H9 (cell line): ENCODE data around the gene MYCBP2. TPM values are rescaled to one million over a fixed set of nuclear protein-coding genes. Genes with fewer than 3 reads are reported as not detected.
A peak's percentile ranks its signal among the peaks of the same experiment; 100 is the strongest.

Source experiments
- DNase-seq: peaks from one replicate; pipeline ENCODE4 v3.0.0-alpha.2; 2017
- H2AFZ ChIP-seq: one replicate; pipeline ENCODE4 v1.6.1; 2013; ENCODE audit warnings: mild to moderate bottlenecking, low read length, control low read depth, moderate library complexity
- H2AK5ac ChIP-seq: 2 replicates; pipeline ENCODE4 v1.6.1; 2013; ENCODE audit warnings: low read length, control low read depth, mixed read lengths; ENCODE audit not compliant: insufficient read length
- H2BK120ac ChIP-seq: one replicate; pipeline ENCODE4 v1.6.1; 2013; ENCODE audit warnings: low read depth, mild to moderate bottlenecking, low read length, control low read depth, inconsistent platforms; ENCODE audit not compliant: poor library complexity, severe bottlenecking
- H2BK12ac ChIP-seq: 2 replicates; pipeline ENCODE4 v1.6.1; 2013; ENCODE audit warnings: low read length, control low read depth, mixed read lengths, low read depth; ENCODE audit not compliant: insufficient read length
- H2BK15ac ChIP-seq: 2 replicates; pipeline ENCODE4 v1.6.1; 2013; ENCODE audit warnings: low read depth, low read length, control low read depth
- H2BK20ac ChIP-seq: one replicate; pipeline ENCODE4 v1.6.1; 2013; ENCODE audit warnings: low read depth, mild to moderate bottlenecking, low read length, control low read depth, inconsistent platforms; ENCODE audit not compliant: poor library complexity, severe bottlenecking
- H2BK5ac ChIP-seq: 2 replicates; pipeline ENCODE4 v1.6.1; 2013; ENCODE audit warnings: low read length, control low read depth, mixed read lengths; ENCODE audit not compliant: insufficient read length
- H3K14ac ChIP-seq: 2 replicates; pipeline ENCODE4 v1.6.1; 2013; ENCODE audit warnings: low read length, control low read depth; ENCODE audit not compliant: insufficient read depth
- H3K18ac ChIP-seq: 2 replicates; pipeline ENCODE4 v1.6.1; 2013; ENCODE audit warnings: low read depth, mild to moderate bottlenecking, mixed read lengths, low read length, control low read depth; ENCODE audit not compliant: insufficient read length
- H3K23ac ChIP-seq: 2 replicates; pipeline ENCODE4 v1.6.1; 2013; ENCODE audit warnings: low read length, control low read depth, mixed read lengths, low read depth; ENCODE audit not compliant: insufficient read length
- H3K23me2 ChIP-seq: 2 replicates; pipeline ENCODE4 v1.6.1; 2013; ENCODE audit warnings: low read depth, mild to moderate bottlenecking, mixed read lengths, low read length, control low read depth; ENCODE audit not compliant: insufficient read length, poor library complexity, severe bottlenecking
- H3K27ac ChIP-seq: 2 replicates; pipeline ENCODE4 v1.5.1; 2013; ENCODE audit warnings: low read length, control low read depth, mixed read lengths, low read depth; ENCODE audit not compliant: insufficient read length
- H3K27me3 ChIP-seq: 2 replicates; pipeline ENCODE4 v1.6.1; 2013; ENCODE audit warnings: low read length, control low read depth, inconsistent platforms; ENCODE audit not compliant: insufficient read depth
- H3K4ac ChIP-seq: 2 replicates; pipeline ENCODE4 v1.6.1; 2013; ENCODE audit warnings: low read depth, mild to moderate bottlenecking, control low read depth, inconsistent platforms, low read length, moderate library complexity
- H3K4me1 ChIP-seq: 2 replicates; pipeline ENCODE4 v1.6.1; 2013; ENCODE audit warnings: low read length, control low read depth, inconsistent platforms; ENCODE audit not compliant: insufficient read depth
- H3K4me2 ChIP-seq: 2 replicates; pipeline ENCODE4 v1.6.1; 2013; ENCODE audit warnings: low read length, control low read depth, mixed read lengths; ENCODE audit not compliant: insufficient read length, insufficient read depth
- H3K56ac ChIP-seq: 2 replicates; pipeline ENCODE4 v1.6.1; 2013; ENCODE audit warnings: low read depth, mild to moderate bottlenecking, mixed read lengths, low read length, control low read depth; ENCODE audit not compliant: insufficient read length
- H3K79me1 ChIP-seq: 2 replicates; pipeline ENCODE4 v1.6.1; 2013; ENCODE audit warnings: low read depth, mild to moderate bottlenecking, moderate library complexity, low read length, control low read depth, inconsistent platforms; ENCODE audit not compliant: insufficient read depth, poor library complexity, severe bottlenecking
- H3K79me2 ChIP-seq: 2 replicates; pipeline ENCODE4 v1.6.1; 2013; ENCODE audit warnings: low read length, control low read depth, inconsistent platforms; ENCODE audit not compliant: insufficient read depth
- H3K9ac ChIP-seq: 2 replicates; pipeline ENCODE4 v1.6.1; 2013; ENCODE audit warnings: low read length, control low read depth, mixed read lengths; ENCODE audit not compliant: insufficient read length; ENCODE audit errors: extremely low read depth
- H3K9me3 ChIP-seq: one replicate; pipeline ENCODE4 v1.6.1; 2013; ENCODE audit warnings: low read depth, low read length, inconsistent platforms; ENCODE audit not compliant: control insufficient read depth
- H3T11ph ChIP-seq: one replicate; pipeline ENCODE4 v1.6.1; 2013; ENCODE audit warnings: mild to moderate bottlenecking, low read length, control low read depth, inconsistent platforms
- H4K20me1 ChIP-seq: one replicate; pipeline ENCODE4 v1.6.1; 2013; ENCODE audit not compliant: control insufficient read depth, insufficient read length, insufficient read depth
- H4K5ac ChIP-seq: 2 replicates; pipeline ENCODE4 v1.6.1; 2013; ENCODE audit warnings: low read depth, mild to moderate bottlenecking, mixed read lengths, low read length, control low read depth; ENCODE audit not compliant: insufficient read length
- H4K8ac ChIP-seq: replicated peaks from 2 replicates; pipeline ENCODE4 v1.6.1; 2013; ENCODE audit warnings: low read length, control low read depth, mixed read lengths, low read depth; ENCODE audit not compliant: insufficient read length
- H4K91ac ChIP-seq: 2 replicates; pipeline ENCODE4 v1.6.1; 2013; ENCODE audit warnings: low read depth, mild to moderate bottlenecking, moderate library complexity, mixed read lengths, low read length, control low read depth; ENCODE audit not compliant: insufficient read length
- H3K27ac Mint-ChIP-seq, 3 experiments: 2 replicates in 2 of 3; 3 replicates in 1 of 3; pipeline ENCODE4 v1.8.0; 2020 to 2021; ENCODE audit warnings: mixed read lengths in 3 of 3, mild to moderate bottlenecking in 1 of 3, moderate library complexity in 1 of 3
- H3K27me3 Mint-ChIP-seq: 2 replicates; pipeline ENCODE4 v1.8.0; 2021; ENCODE audit warnings: low read depth, mild to moderate bottlenecking, moderate library complexity, mixed read lengths
- H3K36me3 Mint-ChIP-seq, 3 experiments: 2 replicates in 2 of 3; 3 replicates in 1 of 3; pipeline ENCODE4 v1.8.0; 2020 to 2021; ENCODE audit warnings: low read depth in 3 of 3, mixed read lengths in 3 of 3; ENCODE audit not compliant: insufficient read depth in 1 of 3
- H3K4me1 Mint-ChIP-seq, 2 experiments: 2 replicates each; pipeline ENCODE4 v1.8.0; 2020; ENCODE audit warnings: mixed read lengths in 2 of 2
- H3K4me3 Mint-ChIP-seq, 2 experiments: 2 replicates in 1 of 2; 3 replicates in 1 of 2; pipeline ENCODE4 v1.8.0; 2020 to 2021; ENCODE audit warnings: mild to moderate bottlenecking in 2 of 2, mixed read lengths in 2 of 2, moderate library complexity in 1 of 2
- H3K9me3 Mint-ChIP-seq, 2 experiments: 2 replicates in 1 of 2; 3 replicates in 1 of 2; pipeline ENCODE4 v1.8.0; 2020; ENCODE audit warnings: mild to moderate bottlenecking in 2 of 2, mixed read lengths in 2 of 2, moderate library complexity in 1 of 2
- WGBS: extraction: QIAGEN DNeasy Blood & Tissue Kit; methylation state at CpG from one replicate; pipeline ENCODE4 v1.1.7; 2013; ENCODE audit warnings: missing lambda C conversion rate, low lambda C conversion rate, mixed read lengths; ENCODE audit not compliant: insufficient read length; ENCODE audit errors: extremely low coverage; 5-methylcytosine and 5-hydroxymethylcytosine counted together
- total RNA-seq: library from RNA; stranded (reverse); gene quantifications from 2 replicates; pipeline ENCODE4 v1.2.1, GENCODE V29; 2021
- TF ChIP-seq, protein P1 (sequence below): fragments of 200-600 bp; sonication (generic); conservative IDR thresholded peaks from 3 replicates; pipeline ENCODE4 v1.8.0; 2021; ENCODE audit warnings: antibody characterized with exemption, mild to moderate bottlenecking

MYCBP2 gene
- total RNA-seq, 1 experiment from 2014 or later = 32.0 TPM

DNA sequence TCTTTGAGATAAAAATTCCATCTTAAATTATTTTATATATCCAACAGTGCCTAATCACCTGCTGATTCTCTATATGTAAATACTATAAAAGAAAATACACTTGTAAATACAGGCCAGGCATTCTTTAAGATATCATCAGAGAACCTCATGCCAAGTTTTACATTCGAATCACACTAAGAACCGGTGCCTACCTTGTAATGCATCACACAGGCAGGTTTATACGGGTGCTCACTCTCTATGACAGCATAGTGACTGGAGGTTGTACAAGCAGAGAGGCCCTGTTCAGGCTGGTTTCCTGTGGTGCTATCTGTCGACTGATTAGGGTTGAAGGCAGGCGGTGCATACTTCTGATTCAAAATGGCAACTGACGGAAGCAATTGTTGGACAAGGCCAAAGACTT is 158.7 kb downstream of the MYCBP2 start:
- no peaks in the 10 kb centered on the region for H3K23me2 ChIP-seq
- DNase-seq = no peak
- H3T11ph ChIP-seq = no peak overlapping the region
- no peak overlapping the region for H3K14ac ChIP-seq
- no peak overlapping the region for H2BK120ac ChIP-seq
- H3K23ac ChIP-seq = no peak overlapping the region
- H3K36me3 Mint-ChIP-seq = peaks cover 6 to 19% (median 18%) of the 10 kb centered on the region in 3 experiments; a peak in 5 of 7 replicates
- no peak overlapping the region for H4K5ac ChIP-seq
- H3K27me3 ChIP-seq = no peaks in the 10 kb centered on the region
- TF ChIP-seq, protein P1, sequence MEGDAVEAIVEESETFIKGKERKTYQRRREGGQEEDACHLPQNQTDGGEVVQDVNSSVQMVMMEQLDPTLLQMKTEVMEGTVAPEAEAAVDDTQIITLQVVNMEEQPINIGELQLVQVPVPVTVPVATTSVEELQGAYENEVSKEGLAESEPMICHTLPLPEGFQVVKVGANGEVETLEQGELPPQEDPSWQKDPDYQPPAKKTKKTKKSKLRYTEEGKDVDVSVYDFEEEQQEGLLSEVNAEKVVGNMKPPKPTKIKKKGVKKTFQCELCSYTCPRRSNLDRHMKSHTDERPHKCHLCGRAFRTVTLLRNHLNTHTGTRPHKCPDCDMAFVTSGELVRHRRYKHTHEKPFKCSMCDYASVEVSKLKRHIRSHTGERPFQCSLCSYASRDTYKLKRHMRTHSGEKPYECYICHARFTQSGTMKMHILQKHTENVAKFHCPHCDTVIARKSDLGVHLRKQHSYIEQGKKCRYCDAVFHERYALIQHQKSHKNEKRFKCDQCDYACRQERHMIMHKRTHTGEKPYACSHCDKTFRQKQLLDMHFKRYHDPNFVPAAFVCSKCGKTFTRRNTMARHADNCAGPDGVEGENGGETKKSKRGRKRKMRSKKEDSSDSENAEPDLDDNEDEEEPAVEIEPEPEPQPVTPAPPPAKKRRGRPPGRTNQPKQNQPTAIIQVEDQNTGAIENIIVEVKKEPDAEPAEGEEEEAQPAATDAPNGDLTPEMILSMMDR = no peak
- no peak overlapping the region for H3K4ac ChIP-seq
- no peak overlapping the region for H2AK5ac ChIP-seq
- H2AFZ ChIP-seq = no peak overlapping the region
- no peaks in the 10 kb centered on the region for H3K4me1 Mint-ChIP-seq
- H3K27ac ChIP-seq = no peak overlapping the region
- no peak overlapping the region for H4K8ac ChIP-seq
- H3K56ac ChIP-seq = no peak overlapping the region
- no CpG with 5 or more reads among the region's 6 CpGs for whole genome bisulfite sequencing
- no peak overlapping the region for H2BK20ac ChIP-seq
- no peak overlapping the region for H2BK5ac ChIP-seq
- no peak overlapping the region for H2BK15ac ChIP-seq
- H3K79me2 ChIP-seq = no peaks in the 10 kb centered on the region
- H3K18ac ChIP-seq = no peak overlapping the region
- no peaks in the 10 kb centered on the region for H3K27me3 Mint-ChIP-seq
- peak overlapping the region in 1 of 3 experiments; percentile 16; a peak in 1 of 7 replicates for H3K27ac Mint-ChIP-seq
- no peaks in the 10 kb centered on the region for H4K20me1 ChIP-seq
- H2BK12ac ChIP-seq = no peak overlapping the region
- H3K4me2 ChIP-seq = no peak overlapping the region
- H3K9me3 Mint-ChIP-seq = no peaks in the 10 kb centered on the region
- no peaks in the 10 kb centered on the region for H3K9me3 ChIP-seq
- no peak overlapping the region for H3K9ac ChIP-seq
- no peak overlapping the region for H3K4me3 Mint-ChIP-seq
- no peaks in the 10 kb centered on the region for H3K4me1 ChIP-seq
- no peak overlapping the region for H4K91ac ChIP-seq
- no peaks in the 10 kb centered on the region for H3K79me1 ChIP-seq
